Endometrial microvascular endothelial cells (primary cell): ENCODE results near the gene LONP2. TPM values are rescaled to one million over a fixed set of nuclear protein-coding genes. Genes with fewer than 3 reads are reported as not detected.
"Not testable (repeated sequence)": the region's sequence is repeated elsewhere in the genome, so short reads cannot be mapped to it uniquely, and the experiment has no call there.

Source experiments
- in situ Hi-C: cut with HindIII; loops from 2 replicates; pipeline ENCODE4 v1.10.0; 2017; ENCODE audit warnings: low sequenced_read_pairs, low pct_unique_long_range_greater_than_20kb; ENCODE audit errors: inconsistent ontology term
- total RNA-seq: library from RNA; depleted of rRNA; stranded (reverse); fragments of >200 nt; gene quantifications from one replicate; pipeline ENCODE4 v1.2.3, GENCODE V29; 2015; ENCODE audit errors: inconsistent ontology term

Gene LONP2
- total RNA-seq, 1 donor from 2014 or later: 35.2 TPM

DNA sequence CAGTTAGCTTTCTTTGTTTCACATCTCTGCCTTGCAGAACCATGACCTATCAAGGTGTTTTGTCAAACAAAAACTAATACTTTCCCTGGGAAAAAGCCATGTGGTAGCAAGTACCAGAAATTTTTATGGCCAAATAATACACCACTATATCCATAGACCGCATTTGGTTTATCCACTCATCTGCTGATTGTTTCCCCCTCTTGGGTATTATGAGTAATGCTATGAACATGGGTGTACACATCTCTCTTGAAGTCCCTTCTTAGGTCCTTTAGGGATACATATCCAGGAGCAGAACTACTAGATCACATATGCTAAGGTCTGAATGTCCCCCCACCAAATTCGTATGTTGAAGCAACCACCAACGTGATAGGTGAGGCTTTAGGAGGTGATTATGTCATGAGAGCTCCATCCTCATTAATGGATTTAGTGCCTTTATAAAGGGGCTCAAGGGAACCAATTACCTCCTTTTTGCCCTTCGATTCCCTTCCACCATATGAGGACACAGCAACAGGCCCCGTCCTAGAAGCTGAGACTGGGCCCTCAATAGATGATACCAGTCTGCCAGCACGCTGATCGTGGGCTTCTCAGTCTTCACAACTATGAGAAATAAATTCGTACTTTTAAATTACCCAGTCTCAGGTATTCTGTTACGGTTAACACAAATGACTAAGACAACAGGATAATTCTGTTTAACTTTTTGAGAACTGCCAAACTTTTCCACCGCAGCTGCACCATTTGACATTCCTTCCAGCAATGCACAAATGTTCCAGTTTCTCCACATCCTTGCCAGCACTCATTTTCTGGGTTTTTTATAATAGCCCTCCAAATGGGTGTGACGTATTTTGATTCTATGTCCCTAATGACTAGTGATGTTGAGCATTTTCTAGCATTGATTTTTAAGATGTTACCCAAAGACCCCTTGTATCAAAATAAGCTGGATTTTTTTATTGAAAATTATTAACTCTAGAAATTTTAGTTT is 111.1 kb downstream of the LONP2 start:
- in situ Hi-C loops: no loop called here

DNA sequence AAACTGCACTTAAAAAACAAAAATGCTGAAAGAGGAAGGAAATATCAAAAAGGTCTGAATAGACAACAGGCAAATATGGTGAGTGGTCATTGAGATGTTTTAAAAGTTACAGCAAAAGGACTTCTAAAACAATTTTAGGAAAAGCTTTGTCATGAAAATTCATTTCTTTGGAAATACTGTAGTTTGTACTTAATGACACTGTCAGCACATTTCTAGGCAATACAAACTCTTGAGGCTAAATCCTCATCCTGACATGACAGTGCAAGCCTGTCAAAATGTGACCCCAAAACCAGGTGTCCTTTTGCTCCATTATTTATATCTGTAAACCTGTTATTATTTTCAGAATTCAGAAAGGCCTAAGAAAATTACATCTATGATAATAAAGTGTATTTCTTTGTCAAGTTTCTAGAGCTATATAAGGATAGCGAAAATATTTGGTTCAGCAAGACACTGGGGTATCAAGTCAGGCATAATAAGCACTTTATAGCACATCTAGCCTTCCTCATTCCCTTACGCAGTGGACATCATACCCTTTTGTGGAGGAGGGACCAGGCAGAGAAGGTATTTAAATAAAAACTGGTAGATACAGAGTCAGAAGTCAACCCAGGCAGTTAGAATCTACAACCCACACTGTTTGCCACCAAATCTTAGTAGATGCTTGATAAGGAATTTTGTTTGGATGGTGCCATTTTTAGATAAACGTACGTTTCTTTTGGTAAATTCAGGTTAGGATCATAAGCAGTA is 112.7 kb downstream of the LONP2 start:
- in situ Hi-C loops: no loop called here

DNA sequence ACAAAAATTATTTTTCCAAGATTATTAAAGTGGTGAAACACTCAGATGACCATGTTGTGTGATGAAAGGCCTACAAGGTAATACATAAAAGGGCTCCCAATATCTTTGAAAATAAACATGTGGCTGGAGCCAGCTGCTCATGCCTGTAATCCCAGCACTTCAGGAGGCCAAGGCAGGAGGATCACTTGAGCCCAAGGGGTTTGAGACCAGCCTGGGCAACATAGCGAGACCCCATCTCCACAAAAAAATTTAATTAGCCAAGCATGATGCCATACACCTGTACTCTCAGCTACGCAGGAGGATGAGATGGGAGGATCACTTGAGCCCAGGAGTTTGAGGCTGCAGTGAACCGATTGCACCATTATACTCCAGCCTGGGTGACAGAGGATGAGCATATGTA is 114.3 kb downstream of the LONP2 start:
- in situ Hi-C loops: no loop called here

DNA sequence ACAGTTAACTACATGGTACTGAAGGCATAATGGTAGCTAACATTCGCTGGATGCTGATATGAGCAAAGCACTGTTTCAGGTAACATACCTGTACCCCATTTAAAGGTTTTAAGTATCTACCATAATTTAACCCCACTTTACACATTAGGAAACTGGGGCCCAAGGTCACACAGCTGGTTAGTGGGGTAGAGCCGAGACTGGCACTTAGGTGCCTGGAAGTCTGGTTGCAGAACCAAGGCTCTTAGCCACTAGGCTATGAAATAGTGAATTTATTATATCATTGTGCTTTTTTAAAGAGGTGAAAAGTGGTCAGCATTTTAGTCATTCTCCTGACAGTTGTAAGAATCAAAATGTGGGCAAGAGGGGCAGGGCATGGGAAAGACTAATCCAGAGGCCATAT is 115.9 kb downstream of the LONP2 start:
- in situ Hi-C loops: no loop called here

DNA sequence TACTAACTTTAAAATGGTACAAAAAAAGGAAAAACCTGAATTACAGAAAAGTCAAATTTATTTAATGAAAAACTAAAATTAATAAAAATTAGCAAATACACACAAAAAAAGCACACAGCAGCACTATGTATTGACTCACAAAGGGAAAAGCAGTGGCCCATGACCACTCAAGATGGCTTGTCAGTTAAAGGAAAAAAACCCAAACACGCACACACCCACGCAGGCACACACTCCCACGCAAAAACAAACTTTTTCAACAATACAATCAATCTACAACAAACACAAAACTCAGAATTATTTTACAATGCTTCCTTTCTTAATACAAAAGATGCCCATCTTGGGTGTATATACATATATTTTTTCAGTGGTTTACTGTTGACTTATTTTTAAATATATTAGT is 116.9 kb downstream of the LONP2 start:
- in situ Hi-C loops: no loop called here

DNA sequence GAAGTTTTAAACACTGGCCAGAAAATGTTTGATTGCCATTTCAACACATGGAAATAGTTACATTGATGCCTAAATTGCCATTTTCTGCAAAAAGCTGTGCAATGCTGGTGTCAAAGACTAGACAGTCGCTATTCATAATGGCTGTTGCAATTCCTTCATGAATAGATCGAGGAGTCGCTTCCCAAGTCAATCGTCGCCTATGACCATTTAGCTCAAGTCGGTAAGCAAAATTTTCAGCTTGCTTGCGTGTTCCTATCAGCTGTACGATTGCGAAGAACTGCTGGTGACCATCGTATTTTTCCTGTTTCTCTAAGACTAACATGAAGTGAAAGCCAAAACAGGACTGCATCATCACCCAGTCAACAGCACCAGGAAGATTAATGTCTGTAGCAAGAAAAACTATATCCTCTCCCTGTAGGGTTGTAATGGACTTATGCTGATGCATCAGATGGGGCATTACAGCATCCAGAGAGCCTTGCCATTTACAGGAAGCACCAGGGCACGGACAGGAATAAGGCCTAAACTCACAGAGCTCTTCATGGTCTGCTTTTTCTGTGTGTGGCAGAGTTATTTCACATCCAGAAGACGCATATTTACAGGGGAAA is 117.5 kb downstream of the LONP2 start:
- in situ Hi-C loops: no loop called here

DNA sequence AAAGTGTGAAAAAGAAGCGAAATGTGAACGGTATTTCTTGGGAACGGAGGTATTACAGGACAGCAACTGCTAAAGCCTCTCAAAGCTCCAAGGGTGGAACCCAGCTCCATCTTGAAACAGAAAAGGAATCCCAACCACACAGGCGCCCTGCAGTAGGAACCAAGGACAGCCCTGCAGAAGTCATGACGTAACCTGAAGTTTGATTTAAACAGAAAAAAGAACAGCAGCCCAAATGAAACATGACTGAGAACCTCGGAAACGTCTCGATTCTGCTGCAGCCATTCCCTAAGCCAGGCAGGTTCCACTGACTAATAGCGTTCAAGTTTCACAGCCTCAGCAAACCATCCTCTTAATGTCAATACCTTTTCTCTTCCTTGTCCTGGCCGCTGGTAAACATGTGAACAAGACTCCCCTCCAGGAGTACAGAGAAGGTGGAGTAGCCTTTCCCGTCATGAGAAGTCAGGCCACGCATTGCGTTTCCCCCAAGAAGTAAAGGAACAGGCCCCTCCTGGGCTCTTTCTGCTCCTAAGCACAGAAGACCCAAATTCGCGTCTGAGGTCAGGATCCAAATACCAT is 121.0 kb downstream of the LONP2 start:
- in situ Hi-C loops: no loop called here

DNA sequence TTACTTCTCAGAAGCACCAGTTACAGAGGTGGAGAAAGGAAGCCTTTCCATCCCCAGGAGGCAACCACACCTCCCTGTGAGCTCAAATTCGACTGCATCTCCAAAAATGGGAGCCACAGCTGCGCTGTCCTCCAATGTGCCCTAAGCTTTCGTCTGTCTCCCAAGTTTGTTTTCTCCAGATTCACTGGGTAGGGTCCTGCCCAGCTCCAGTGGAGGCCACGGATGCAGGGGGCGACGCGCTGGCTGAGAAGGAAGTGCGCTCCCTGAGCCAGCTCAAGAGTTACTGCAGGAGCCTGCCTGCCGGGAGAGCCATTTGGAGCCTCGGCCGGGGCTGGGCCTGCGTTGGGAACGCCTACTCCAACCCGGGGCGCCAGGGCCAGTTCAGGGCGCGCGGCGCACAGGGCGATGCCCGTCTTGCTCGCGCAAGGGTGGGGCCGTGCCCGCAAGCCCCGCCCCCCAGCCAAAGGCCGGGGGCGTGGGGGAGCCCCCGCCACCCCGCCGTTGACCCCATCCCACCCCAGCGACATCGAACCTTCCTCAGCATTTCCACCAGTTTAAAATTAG is 121.6 kb downstream of the LONP2 start:
- in situ Hi-C loops: no loop called here

DNA sequence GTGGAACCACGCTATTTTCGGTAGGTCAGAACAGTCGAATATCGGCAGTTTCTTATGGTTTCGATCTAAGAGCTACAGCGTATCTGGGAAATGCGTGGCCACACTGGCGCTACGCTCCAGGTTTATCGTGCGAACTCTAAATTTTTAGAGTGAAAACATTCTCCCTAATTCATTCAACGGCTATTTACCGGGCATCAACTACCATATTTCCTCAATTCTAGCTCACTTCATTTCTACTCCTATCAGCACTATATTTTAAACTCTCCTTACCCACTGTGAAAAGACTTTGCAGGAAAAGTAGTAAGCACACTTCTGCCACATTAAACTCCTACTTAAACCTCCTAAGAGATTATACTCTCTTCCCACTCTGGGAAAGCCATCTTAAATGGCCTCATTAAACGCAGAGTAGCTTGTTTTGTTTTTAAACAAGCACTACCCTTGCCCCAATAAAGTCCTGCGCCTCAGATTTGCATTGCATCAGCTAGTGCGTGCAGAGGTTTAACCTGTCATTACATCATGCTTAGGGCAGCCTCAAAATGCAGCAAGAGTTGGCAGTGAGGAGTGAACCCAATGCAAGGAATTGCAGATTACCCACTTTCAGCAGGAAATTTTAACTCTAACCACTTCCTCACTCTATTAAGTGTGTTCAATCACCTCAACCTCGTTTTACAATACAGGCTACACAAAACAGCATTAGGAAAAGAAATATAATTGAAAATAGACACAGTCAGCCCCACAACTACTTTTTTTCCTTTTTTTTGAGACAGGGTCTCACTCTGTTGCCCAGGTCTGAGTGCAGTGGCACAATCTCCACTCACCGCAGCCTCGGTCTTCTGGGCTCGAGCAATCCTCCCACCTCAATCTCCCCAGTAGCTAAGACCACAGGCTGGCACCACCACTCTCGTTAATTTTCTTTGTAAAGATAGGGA is 122.3 kb downstream of the LONP2 start:
- in situ Hi-C loops: no loop called here

DNA sequence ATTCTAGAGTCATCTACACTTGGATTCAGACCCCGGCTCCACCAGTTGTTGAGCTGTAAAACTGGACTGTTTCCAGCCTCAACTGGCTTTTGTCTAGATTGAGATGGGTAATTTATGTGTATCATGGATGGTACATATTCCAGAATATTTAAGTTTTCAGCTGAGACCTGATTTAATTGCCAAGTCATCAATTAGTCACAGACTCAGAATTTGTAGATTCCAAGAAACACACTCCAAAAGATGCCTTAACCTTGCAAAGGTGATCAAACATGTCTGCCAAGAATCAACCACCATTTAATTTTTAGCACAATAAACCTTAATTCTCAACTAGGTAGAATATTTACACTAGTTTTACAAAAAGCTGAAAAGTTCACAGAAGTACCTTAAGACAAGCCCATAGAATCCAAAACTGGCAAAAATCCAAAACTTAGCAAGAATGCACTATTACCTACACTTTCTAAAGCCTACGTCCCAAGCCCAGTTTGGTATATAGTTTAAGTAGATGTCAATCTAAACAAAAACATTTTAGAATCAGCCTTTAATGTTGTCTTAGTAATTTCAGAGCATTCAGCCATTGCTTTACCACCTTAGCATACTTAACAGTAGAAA is 123.4 kb downstream of the LONP2 start:
- in situ Hi-C loops: no loop called here

DNA sequence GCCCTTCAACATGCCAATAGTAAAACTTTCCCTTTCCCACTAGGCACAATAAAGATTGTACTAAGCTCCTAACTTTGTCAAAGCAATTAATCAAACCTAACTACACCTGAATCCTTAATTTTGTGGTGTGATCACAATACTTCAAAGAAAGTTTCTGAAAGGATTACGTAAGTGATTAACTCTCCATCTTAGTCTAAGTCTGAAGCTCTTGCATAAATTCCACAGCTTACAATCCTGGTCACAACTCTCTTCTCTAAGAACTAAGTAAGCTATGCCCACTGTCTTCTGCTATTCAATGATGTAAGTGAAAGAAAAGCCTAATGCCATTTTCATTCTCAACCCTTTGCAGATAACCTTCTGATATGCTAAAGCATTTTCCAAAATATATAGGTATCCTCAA is 125.7 kb downstream of the LONP2 start:
- in situ Hi-C loops: no loop called here

DNA sequence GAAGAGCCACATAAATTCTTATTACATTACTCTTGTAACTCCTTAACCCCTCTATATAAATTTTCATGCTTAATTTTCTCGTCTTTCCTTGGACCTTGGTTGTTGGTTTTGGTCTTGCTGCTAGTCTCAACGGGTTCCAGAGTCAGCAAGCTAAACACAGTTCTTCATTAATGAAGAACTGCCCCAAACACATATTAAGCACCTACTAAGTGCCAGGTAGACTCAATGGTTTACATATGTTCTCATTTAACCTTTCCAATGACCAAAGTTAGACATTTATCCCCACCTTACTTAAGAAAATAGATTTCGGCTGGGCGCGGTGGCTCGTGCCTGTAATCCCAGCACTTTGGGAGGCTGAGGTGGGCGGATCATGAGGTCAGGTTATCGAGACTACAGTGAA is 126.1 kb downstream of the LONP2 start:
- in situ Hi-C loops: no loop called here

DNA sequence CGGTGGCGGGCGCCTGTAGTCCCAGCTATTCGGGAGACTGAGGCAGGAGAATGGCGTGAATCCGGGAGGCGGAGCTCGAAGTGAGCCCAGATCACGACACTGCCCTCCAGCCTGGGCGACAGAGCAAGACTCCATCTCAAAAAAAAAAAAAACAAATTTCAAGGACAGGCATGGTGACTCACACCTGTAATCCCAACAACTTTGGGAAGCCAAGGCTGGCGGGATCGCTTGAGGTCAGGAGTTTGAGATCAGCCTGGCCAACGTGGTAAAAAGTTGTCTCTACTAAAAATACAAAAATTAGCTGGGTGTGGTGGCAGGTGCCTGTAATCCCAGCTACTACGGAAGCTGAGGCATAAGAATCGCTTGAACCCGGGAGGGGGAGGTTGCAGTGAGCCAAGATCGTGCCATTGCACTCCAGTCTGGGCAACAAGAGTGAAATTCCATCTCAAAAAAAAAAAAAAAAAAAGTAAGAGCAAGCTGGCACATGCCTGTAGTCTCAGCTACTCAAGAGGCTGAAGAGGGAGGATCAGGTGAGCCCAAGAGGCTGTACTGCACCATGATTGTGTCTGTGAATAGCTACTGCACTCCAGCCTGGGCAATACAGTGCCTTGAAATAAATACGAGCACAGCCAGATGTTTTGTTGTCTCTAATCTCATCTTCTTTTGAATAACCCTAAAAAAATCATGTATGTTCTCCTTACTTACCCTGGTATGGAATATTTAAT is 126.7 kb downstream of the LONP2 start:
- in situ Hi-C loops: not testable (repeated sequence)

DNA sequence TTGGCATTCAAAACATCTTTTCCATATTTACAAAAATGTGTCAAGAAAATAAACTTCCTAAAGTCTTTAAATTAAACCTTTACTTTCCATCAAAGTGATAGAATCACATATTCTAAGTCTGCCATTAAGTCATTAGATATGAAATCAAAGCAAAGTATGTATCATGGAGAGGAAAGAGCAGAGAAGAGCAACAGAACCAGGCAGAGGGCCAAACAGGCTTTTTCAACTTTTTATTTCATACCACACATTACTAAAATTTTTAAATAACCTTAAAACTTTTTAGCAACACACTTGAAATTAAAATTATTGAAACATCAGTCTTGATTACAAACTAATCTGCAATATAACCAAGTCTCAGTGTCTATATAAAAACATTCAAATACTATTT is 127.3 kb downstream of the LONP2 start:
- in situ Hi-C loops: no loop called here

DNA sequence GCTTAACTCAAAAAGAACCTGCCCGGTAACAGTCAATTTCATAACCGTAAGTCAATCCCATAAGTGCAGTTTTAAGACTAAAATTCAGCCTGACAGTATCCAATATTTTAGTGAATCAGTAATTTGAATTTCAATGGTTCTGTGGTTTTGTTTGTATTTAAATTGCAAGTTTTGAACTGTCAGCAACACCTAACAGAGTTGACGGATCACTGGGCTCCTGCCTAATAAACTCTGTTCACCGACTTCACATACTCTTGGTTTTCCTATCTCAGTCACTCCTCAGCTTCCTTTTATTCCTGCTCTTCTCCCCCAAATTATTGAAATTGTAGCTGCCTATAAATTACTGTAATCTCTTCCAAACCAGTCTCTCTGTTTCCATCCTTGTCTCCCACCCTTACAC is 128.6 kb downstream of the LONP2 start:
- in situ Hi-C loops: no loop called here

DNA sequence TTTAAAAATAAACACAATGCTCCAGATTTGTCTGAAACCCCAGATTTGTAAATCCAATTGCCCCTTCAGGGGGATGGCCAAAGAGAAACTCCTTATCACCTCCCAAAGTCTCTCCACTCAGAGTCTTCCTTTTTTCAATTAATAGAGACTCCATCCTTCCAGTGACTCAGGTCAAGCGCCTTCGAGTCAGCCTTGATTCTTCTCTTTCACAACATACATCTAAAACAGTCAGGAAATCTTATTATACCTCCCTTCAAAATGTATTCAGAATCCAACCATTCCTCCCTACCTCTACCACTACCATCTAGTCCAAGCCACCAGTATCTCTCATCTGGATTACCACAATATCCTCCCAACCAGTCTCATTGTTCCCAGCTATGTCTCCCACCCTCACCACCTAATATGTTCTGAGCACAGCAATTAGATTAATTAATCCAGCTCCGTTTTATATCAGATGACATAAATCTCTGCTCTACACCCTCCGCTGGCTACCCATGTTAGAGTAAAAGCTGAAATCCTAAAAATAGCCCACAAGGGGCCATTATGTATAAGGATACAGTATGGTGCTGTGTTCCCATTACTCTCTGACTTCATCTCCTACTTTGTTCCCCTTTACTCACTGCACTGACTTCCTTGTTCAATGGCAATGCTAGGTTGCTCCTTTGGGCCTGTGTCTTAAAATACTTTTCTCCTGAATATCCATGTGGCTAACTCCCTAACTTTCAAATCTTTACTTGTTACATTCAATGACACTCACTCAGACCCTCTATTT is 129.3 kb downstream of the LONP2 start:
- in situ Hi-C loops: no loop called here
